ENCODE results near the gene MAPKAP1.

- TF ChIP-seq POLR2AphosphoS5 (IDR thresholded peaks at IDR 0.05) (no peak), POLR2A (IDR thresholded peaks at IDR 0.05) (no peak), CTCF (IDR thresholded peaks at IDR 0.05) (no peak)
Measured at GRCh38 chr9:125579030-125579932, 127.7 kb downstream of the MAPKAP1 start.

Data from suprapubic skin (tissue), 4 donors.